IPS DF 4.7 (cell line): Measurements from ENCODE around the gene GNB1L.

Source experiments
- DNase-seq: peaks from one replicate; pipeline ENCODE4 v3.0.0-alpha.2; 2013; ENCODE audit warnings: low spot score; ENCODE audit errors: extremely low read depth

The GNB1L gene

DNA sequence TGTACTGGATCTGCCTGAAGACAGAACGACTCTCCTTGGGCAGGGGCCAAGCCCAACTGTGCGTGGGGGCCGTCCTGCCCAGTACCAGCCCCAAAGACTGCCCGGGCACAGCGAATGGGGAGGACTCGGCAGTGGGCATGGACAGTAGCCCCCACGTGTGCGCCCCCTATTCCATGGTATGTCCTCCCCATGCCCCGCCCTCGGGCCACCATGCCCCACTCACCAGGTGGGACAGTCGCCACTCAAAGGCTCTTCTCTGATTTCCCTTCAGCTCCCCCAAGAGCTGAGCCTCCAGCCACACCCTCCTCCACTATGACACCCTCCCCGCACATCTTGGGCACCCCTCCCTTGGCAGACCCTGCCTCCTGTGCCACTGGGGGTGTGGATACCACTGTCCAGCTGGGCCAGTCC lies 43.5 kb downstream of the GNB1L start:
- DNase-seq = no peak

DNA sequence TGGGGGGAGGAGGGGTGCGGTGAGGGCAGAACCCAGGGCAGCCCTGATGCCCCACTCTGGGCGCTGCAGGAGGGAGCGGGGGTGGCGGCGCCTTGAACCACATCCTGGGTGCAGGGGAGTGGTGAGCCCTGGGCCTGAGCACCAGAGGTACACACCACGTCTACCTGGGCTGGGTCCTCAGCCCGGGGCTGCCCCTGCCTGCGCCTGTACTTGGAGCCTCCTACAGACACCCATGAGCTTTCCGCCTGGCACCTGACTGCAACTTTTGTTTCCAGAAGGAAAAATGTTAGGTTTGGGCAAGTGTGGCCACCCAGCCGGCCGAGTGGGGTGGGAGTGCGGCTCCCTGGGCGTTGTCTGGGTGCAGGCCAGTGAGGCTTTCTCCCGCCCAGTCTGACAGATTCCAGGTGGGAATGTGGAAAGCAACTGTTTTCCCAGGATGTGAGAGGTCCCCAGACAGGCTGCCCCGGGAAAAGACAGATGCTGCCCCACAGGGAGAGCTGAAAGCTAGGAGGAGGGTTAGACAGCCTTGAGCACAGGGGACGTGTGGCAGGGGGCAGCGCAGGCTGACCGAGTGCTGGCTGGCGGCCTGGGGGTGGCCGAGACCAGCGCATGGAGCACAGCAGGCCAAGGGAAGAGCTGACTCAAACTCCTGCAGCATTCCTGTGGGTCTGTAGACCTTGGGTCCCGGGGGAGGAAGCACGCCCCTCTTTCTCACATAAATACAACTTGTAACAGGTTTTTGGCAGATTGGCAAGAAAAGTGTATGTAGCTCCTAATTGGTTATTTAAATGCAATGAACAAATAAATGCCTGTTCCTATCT lies 44.1 kb downstream of the GNB1L start:
- no peak for DNase-seq

DNA sequence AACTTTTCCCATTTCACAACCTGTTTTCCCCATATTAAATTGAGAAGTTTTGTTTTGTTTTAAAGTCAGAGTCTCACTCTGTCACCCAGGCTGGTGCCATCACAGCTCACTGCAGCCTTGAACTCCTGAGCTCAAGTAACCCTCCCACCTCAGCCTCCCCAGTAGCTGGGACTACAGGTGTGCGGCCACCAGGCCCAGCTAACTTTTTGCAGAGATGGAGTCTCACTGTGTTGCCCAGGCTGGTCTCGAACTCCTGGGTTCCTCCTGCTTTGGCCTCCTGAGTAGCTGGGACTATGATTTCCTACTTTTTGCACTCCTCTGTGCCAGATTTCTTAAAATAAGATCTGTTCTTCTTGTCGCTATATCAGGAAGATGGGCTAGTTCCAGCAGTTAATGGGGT lies 44.9 kb downstream of the GNB1L start:
- no peak for DNase-seq

DNA sequence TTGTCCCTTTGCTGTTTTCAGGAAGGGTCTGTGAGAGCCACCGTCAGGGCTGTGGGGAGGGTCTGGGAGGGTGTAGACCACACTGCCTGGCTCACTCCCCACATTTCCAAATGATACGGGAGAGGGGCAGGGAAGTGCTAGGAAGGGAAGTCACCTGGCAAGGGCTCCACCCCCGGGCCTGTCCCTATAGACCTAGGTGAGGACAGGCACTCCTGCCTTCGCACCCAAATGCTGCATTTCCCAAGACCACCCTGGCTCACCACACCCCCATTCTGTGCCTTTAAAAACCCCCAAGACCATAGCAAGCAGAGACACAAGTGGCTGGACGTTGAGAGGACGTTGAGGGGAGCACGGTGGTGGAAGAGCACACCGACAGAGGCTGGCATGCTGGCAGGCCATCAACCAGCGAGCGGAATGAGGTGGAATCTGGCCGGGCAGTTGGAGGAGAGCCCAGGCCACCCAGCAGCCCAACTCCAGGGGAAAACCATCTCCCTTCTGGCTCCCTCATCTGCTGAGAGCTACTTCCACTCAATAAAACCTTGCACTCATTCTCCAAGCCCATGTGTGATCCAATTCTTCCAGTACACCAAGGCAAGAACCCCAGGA lies 45.7 kb downstream of the GNB1L start:
- DNase-seq = no peak

DNA sequence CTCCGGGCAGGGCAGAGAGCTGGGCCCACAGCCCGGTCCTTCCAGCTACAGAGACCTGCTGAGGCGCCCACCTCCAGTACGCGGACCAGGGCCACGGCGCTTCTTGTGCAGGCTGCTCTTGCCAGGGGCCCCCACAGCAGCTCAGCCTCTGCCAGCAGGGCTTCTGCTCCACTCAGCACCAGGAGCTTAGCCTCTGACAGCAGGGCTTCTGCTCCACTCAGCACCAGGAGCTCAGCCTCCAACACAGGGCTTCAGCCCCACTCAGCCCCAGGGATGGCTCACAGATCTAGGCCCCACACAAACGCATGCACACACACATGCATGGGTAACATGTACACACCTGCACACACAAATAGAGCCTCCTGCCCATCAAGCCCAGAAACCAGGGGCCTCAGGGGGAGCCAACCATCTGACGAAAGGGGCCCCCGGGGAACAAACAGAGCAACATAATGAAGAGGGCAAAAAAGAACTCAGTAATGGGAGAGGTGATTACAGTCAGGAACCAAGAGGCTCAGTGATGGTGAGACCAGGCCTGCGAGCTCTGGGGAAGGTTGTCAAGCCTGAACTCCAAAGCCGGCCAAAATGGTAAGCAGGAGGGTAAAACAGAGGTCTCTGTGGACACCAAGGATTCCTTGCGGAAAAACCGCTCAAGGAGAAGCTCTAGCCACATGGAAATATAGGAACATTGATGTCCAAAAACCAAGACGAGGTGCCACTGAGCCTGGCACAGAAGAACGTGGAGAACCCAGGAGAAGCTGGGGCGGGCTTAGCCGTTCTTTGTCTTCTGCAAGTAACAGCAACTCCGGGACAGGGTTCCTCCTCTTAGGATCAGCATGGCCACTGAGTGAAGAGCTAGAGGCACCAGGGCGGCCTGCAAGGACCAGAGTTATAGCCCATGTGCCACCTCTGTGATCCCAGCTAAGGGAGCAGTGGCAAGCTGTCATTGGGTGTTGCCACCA lies 46.5 kb downstream of the GNB1L start:
- no peak for DNase-seq

DNA sequence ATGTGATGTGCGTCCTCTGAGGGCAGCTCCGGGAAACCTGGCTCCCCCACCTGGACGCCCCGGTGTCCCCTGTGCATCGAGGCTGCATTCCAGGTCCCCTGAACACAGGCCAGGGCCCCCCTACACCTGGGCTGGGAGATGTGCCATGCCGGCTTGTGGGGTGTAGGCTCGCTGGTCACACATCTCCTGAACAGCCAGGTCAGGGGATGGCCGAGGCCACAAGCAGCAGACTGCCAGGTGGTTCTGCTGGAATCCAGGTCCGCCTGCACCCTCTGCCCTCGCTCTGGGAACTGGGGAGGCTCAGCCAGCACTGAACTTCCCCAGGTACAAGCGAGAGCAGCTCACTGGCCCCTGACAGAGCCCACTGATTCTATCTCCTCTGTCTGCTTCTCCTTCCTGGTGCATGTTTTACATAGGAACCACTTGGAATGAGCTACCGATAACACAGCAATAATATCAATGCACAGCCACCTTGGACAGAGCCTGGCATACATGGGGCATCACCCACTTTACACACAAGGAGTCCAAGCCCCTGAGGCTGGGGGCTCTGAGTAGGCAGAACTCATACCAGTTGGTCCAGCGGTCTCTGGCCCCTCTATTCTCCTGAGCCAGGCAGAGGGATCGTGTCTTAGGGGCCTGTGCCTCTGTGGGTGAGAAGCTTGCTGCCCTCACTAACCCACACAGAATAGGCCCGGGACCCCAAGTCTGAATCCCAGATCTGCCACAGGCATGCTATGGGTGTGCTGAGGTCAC lies 47.3 kb downstream of the GNB1L start:
- no peak for DNase-seq

DNA sequence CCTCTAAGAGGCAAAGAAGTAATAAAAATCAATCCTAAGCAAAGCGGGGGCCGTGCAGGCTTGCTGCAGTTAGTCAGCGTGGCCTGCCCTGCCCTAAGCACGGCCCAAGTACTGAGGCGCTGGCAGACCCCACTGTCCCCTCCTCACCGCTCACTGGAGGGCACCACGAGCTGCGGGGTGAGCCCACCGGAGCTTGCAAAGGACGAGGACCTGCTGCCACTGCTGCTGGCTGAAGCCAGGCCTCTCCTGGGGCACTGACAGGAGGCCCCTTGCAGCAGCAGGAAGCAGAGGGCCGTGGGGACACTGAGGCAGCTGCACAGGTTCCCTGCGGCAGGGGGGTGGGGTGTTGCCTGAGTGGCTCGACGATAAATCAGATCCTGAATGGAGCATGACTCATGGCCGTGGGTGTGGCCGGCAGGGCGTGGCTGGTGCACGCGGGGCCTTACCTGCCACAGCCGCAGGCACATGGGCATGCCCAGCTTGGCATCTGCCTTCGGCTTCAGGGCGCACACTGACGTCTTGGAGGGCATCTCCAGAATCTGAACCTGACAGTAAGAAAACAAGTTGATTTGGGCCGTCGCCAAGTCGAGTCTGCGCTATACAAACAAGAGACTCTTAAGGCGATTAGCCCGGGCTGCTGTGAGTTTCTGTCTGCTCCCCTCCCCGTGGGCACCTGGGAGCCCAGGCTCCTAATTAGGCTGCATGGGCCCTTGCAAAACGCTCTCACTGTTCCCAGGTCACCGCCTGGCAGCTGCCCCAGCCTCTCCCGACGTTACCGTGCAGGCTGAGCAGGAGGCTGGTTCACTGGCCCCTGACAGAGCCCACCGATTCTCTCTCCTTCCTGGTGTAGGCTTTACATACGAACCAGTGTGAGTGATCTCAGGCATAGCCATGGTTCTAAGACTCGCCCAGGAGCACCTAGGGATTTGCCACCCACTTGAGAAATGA lies 48.2 kb downstream of the GNB1L start:
- no peak for DNase-seq

DNA sequence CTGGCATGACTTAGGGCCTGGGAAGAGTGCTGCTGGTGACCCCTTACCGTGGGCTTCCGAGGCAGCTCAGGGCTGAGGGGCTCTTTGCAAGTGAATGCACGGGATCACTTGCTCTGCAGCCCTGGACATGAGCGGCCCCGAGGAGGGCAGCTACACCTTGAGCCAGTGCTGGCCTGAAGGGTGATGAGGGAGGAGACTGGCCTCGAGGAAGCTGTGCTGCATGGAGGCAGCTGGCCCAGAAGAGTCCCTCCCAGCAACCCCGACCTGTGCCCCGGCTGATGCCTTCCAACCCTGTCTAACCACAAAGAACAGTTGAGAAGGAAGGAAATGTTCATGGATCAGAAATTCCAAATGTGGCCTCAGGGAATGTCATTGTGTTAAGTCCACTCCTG lies 48.9 kb downstream of the GNB1L start:
- DNase-seq = no peak

DNA sequence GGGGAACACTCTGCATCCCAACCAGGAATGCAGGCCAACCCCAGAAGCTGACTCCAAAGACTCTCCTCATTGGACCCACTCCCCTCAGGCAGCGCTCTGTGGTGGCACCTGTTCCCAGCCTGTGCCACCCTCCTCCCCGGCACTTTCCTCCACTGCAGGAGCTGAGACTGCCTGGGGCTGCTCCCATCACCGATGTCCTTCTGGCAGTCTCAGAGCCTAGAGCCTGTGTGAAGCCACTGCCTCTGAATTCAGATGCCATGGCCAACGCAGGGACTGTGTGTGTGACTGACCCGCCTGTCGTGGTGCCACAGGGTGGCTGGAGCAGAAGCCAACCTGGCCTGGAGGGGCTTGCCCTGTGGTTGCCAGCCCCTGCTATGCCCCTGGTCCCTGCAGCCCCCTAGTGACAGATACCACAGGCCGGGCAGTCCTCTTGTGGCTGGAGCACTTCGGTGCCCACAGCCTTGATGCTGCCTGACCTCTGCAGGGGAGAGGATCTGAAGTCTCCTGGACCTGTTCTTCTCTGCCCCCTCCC lies 50.9 kb downstream of the GNB1L start:
- no peak for DNase-seq

DNA sequence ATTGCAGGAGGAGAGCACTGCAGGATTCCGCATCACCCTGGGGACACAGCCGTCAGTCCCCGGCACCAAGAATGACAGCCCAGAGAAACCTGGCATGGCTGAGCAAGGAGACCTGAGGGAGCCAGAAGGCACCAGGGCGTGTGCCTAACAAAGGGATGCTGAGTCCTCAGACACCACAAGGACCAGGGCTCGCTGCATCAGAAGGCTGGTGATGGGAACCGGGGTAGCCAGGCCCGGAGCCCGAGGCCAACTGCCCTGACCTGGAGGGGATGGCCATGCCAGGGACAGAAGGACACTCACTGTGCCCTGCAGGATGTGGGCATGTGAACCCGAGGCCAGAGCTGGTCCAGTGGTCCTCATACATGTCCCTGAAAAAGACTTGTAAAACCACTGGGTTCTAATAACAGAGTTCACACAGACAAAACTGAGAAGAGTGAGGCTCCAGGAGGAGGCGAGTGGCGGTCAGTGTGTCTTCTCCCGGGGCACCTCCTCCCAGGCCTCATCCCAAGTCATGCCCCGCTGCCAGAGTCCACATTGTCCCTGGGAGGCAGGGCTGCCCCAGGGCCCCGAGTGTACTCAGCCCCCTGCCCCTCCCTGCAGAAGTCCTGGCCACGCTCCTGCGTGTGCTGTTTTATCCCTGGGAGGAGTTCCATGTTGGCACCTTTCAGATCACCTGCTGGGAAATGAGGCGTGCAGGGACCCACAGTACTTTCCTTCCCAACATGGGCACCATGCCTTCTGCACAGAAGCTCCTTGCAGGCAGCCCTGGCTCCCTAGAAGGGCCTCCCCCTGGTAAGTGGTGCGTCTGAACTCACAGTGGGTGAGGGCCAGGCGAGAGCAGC lies 51.6 kb downstream of the GNB1L start:
- DNase-seq = no peak

DNA sequence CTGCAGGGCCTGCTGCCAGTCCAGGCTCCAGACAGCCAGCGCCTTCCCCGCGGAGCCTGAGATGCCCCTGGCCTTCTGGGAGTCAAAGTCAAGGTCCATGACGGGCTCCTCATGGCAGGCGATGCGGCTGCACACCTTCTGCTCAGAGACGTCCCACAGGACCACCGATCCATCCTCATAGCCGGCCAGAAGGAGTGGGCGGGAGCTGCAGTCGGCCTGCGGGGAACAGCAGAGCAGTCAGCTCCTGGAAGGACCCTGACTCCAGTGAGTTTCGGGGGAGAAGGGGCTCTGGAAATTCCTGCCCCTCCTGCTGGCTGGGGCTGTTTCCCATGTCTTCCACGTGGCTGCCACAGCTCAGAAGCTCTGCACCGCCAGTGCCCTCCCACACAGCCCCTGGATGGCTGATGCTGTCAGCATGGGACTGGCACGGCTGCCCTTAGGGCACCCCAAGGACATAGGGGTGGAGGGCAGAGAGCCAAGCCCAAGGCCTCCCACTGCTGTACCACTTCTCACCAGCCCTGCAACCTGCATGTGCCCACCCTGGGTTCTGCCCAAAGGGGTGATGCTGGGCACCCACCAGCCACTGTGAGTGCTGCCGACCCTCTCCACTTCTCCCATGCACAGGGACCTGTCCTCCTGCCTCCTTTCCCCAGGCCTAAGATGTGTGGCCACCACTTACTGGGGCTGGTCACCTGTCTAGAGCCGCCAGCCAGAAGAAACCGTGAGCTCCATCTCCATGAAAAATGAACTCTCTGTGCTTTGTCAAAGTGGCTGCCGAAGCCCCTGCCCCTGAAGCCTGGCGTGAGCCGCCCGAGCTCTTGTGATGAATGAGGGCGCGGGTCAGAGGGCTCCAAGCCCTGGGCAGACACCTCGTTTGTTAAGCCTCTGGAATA lies 52.4 kb downstream of the GNB1L start:
- no peak for DNase-seq

DNA sequence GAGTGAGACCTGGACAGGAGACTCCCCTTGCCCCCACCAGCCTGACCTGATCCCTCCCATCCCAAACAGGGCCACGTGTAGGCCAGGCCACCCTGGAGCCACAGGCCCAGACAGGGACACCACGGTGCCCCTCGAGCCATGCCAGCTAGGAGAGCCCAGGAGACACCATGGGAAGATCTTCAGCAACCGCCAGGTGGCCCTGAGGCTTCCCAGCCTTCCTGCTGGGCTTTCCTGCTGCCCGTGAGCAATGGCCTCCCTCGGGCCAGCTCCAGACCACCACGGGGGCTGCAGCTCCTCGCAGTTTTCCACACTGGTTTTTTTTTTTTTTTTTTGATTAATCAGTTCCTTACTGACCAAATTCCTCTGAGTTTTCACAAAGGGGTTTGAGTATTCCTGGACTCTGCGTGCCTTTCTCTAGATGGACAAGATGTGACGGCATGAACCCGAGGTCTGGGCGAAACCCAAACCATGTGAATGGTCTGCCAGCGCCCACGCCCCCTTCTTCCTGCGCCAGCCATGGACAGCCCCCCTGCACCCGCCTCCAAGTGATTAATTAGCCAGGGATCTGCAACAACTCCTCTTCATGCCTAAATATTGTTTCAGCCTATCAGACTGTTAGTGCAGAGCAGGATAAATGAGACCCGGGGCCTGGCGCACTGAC lies 53.2 kb downstream of the GNB1L start:
- no peak for DNase-seq

DNA sequence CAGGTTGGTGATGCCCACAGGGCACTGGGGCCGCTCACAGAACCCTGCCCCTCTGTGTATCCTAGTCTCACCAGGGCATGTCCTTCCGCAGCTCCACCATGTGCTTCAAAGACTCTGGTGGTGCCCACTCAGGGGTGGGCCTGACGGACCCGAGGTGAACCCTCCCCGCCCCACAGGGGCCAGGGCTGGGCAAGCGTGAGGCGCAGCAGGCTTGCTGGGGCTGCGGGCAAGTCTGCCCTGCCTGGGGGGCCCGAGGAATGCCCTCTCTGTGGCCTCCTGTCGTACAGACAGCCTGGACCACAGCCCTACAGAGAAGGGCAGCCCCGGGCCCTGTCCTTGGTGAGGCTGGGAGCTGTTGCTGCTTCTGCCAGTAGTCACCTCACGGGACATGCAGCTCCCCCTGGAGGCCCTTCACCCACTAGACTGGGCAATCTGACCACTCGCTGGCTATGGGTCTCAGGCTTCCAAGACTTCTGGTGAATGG lies 53.9 kb downstream of the GNB1L start:
- DNase-seq = no peak

DNA sequence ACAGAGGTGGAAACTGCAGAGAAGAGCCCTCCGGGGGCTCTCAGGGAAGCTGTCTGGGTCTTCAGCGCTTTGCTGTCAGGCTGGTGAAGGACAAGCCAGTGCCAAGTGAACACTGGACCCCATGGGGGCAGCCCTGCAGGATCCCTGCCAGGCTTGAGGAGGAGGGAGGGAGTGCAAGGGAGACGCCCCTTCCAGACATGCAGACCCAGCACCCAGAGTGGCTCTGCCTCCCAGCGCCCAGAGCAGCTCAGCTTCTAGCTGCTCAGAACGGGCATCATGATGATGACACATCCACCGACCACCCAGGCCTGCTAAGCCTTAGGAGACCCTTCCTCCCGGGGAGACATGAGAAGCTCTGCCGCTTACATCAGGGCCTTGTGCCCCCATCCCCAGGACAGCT lies 54.4 kb downstream of the GNB1L start:
- no peak for DNase-seq

DNA sequence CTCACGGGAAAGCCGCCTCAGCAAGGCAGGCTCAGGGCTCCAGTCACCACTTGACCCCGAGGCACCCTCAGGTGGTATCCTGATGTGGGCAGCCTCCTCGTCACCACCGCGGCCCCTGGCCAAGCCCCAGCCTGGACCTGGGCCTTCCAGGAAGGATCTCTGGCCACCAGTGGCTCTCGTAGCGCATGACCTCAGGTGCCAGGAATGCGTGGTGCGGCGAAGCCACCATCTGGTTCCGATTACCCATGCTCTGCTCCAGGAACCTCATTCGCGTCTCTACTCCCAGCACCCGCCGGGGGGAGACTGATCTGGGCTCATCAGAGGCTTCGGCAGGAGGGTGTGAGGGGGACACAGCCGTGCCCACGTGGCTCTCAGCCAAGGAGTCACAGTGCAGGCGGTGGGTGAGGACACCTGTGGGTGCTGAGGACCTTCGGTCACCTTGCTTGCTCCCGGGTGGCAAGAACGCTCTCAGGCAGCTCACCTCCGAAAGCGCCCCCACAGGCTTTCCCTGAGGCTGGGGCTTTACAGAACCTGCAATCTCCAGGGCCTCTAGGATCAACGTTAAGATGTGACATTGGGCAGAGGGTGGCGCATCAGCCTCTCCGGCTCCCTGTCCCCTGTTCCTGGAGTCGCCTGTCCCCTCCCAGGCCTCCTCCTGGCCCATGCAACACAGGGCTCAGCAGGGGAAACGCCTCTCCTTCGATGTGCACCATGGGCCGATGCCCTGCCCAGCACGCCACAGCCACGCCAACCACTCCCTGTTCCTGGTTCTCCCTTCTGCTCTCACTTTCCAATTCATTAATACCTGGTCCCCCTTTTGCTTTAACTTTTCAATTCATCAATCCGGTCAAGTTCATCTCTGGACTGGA lies 55.1 kb downstream of the GNB1L start:
- DNase-seq = no peak

DNA sequence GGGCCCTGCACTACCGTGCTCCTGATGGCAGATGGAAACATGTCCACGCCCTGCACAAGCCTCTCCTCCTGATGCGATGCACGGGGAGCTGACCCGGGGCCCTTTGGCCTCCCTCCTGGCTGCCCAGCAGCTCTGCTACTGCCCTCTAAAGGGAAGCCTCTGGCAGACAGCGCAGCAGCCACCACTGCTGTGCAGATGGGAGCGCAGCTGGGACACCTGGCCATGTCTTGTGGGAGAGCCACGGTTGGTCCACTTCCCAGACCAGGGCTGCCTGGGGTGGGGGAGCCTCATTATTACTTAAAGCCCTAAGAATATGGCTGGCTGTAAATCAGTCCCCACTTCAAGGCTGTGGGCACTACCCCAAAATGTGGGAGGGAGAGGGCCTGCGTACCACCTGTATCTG lies 55.8 kb downstream of the GNB1L start:
- no peak for DNase-seq
